ENCODE measurements around the gene ATXN1.
"Not testable (repeated sequence)": the region's sequence is repeated elsewhere in the genome, so short reads cannot be mapped to it uniquely, and the experiment has no call there.

Gene ATXN1

GRCh38 chr6:16418151-16418550, 343.1 kb downstream of the ATXN1 start:
- Mint-ChIP-seq H3K9me3 (no peaks in the 10 kb centered on the region), H3K36me3 (peaks cover 1% of the 10 kb centered on the region)

GRCh38 chr6:16415677-16416076, 345.6 kb downstream of the ATXN1 start:
- Mint-ChIP-seq H3K9me3 (no peaks in the 10 kb centered on the region), H3K36me3 (no peaks in the 10 kb centered on the region), H3K4me3 (no peak overlapping the region), H3K27me3 (no peaks in the 10 kb centered on the region), H3K27ac (no peak overlapping the region), H3K4me1 (peaks cover 41% of the 10 kb centered on the region)

More at GRCh38 chr6:16418151-16418550, 343.1 kb downstream of the ATXN1 start:
- H3K4me1 Mint-ChIP-seq: peaks cover 53% of the 10 kb centered on the region
- H3K27ac Mint-ChIP-seq: no peak overlapping the region
- H3K4me3 Mint-ChIP-seq: no peak overlapping the region
- H3K27me3 Mint-ChIP-seq: no peaks in the 10 kb centered on the region

GRCh38 chr6:16414205-16414604, 347.1 kb downstream of the ATXN1 start:
- Mint-ChIP-seq H3K27ac (peak overlapping the region; percentile 96), H3K36me3 (no peaks in the 10 kb centered on the region), H3K4me1 (peaks cover 37% of the 10 kb centered on the region), H3K9me3 (no peaks in the 10 kb centered on the region), H3K27me3 (no peaks in the 10 kb centered on the region), H3K4me3 (peak overlapping the region; percentile 6)

- H3K27ac Mint-ChIP-seq: peak overlapping the region; percentile 96
- H3K9me3 Mint-ChIP-seq: no peaks in the 10 kb centered on the region
- peaks cover 37% of the 10 kb centered on the region for H3K4me1 Mint-ChIP-seq
- H3K27me3 Mint-ChIP-seq: no peaks in the 10 kb centered on the region
- no peaks in the 10 kb centered on the region for H3K36me3 Mint-ChIP-seq
- peak overlapping the region; percentile 6 for H3K4me3 Mint-ChIP-seq
These were observed 347.9 kb downstream of the ATXN1 start for GRCh38 chr6:16413399-16413798.

- Mint-ChIP-seq H3K36me3 (no peaks in the 10 kb centered on the region), H3K27ac (peak overlapping the region; percentile 96), H3K4me1 (peaks cover 37% of the 10 kb centered on the region), H3K27me3 (no peaks in the 10 kb centered on the region), H3K9me3 (no peaks in the 10 kb centered on the region), H3K4me3 (peak overlapping the region; percentile 0)
These were observed 348.3 kb downstream of the ATXN1 start for GRCh38 chr6:16412982-16413381.

- Mint-ChIP-seq H3K27ac (peak overlapping the region; percentile 1), H3K27me3 (no peaks in the 10 kb centered on the region), H3K36me3 (no peaks in the 10 kb centered on the region), H3K4me1 (peaks cover 37% of the 10 kb centered on the region), H3K9me3 (no peaks in the 10 kb centered on the region), H3K4me3 (no peak overlapping the region)
These were observed 349.1 kb downstream of the ATXN1 start for GRCh38 chr6:16412171-16412570.

GRCh38 chr6:16409531-16410441, 351.5 kb downstream of the ATXN1 start:
- Mint-ChIP-seq H3K9me3 (no peaks in the 10 kb centered on the region), H3K27me3 (no peaks in the 10 kb centered on the region), H3K4me3 (no peak overlapping the region), H3K36me3 (peaks cover 4% of the 10 kb centered on the region), H3K27ac (no peak overlapping the region), H3K4me1 (peaks cover 41% of the 10 kb centered on the region)

GRCh38 chr6:16408766-16409165, 352.5 kb downstream of the ATXN1 start:
- Mint-ChIP-seq H3K4me3 (no peak overlapping the region), H3K4me1 (peaks cover 33% of the 10 kb centered on the region), H3K9me3 (no peaks in the 10 kb centered on the region), H3K27me3 (no peaks in the 10 kb centered on the region), H3K36me3 (peaks cover 5% of the 10 kb centered on the region), H3K27ac (no peak overlapping the region)

GRCh38 chr6:16406966-16407365, 354.3 kb downstream of the ATXN1 start:
- no peaks in the 10 kb centered on the region for H3K27me3 Mint-ChIP-seq
- H3K4me3 Mint-ChIP-seq: no peak overlapping the region
- peaks cover 9% of the 10 kb centered on the region for H3K36me3 Mint-ChIP-seq
- H3K27ac Mint-ChIP-seq: no peak overlapping the region
- no peaks in the 10 kb centered on the region for H3K9me3 Mint-ChIP-seq
- peaks cover 16% of the 10 kb centered on the region for H3K4me1 Mint-ChIP-seq

GRCh38 chr6:16406538-16406937, 354.7 kb downstream of the ATXN1 start:
- H3K27ac Mint-ChIP-seq, H3K36me3 Mint-ChIP-seq, H3K9me3 Mint-ChIP-seq, H3K27me3 Mint-ChIP-seq, H3K4me3 Mint-ChIP-seq: not testable (repeated sequence)
- peaks cover 14% of the 10 kb centered on the region for H3K4me1 Mint-ChIP-seq

GRCh38 chr6:16405375-16405774, 355.9 kb downstream of the ATXN1 start:
- Mint-ChIP-seq H3K9me3 (no peaks in the 10 kb centered on the region), H3K36me3 (peaks cover 9% of the 10 kb centered on the region), H3K4me3 (no peak overlapping the region), H3K4me1 (peaks cover 14% of the 10 kb centered on the region), H3K27me3 (no peaks in the 10 kb centered on the region), H3K27ac (no peak overlapping the region)

GRCh38 chr6:16404456-16404855, 356.8 kb downstream of the ATXN1 start:
- Mint-ChIP-seq H3K4me1 (peaks cover 5% of the 10 kb centered on the region), H3K27me3 (no peaks in the 10 kb centered on the region), H3K9me3 (no peaks in the 10 kb centered on the region), H3K36me3 (peaks cover 13% of the 10 kb centered on the region), H3K27ac (no peak overlapping the region), H3K4me3 (no peak overlapping the region)

GRCh38 chr6:16403831-16404230, 357.4 kb downstream of the ATXN1 start:
- Mint-ChIP-seq H3K4me1 (peaks cover 5% of the 10 kb centered on the region), H3K36me3 (peaks cover 13% of the 10 kb centered on the region), H3K4me3 (no peak overlapping the region), H3K9me3 (no peaks in the 10 kb centered on the region), H3K27me3 (no peaks in the 10 kb centered on the region), H3K27ac (peak overlapping the region; percentile 3)

- H3K27ac Mint-ChIP-seq: no peak overlapping the region
These were observed 358.7 kb downstream of the ATXN1 start for GRCh38 chr6:16402581-16402900.

GRCh38 chr6:16400248-16400760, 361.0 kb downstream of the ATXN1 start:
- no peaks in the 10 kb centered on the region for H3K9me3 Mint-ChIP-seq
- H3K36me3 Mint-ChIP-seq: peaks cover 10% of the 10 kb centered on the region
- H3K27ac Mint-ChIP-seq: no peak overlapping the region
- no peaks in the 10 kb centered on the region for H3K27me3 Mint-ChIP-seq
- H3K4me1 Mint-ChIP-seq: no peaks in the 10 kb centered on the region
- no peak overlapping the region for H3K4me3 Mint-ChIP-seq

More at GRCh38 chr6:16402581-16402900, 358.7 kb downstream of the ATXN1 start:
- H3K9me3 Mint-ChIP-seq: no peaks in the 10 kb centered on the region
- H3K36me3 Mint-ChIP-seq: peaks cover 14% of the 10 kb centered on the region
- no peak overlapping the region for H3K4me3 Mint-ChIP-seq
- peaks cover 5% of the 10 kb centered on the region for H3K4me1 Mint-ChIP-seq
- H3K27me3 Mint-ChIP-seq: no peaks in the 10 kb centered on the region

- no peak overlapping the region for H3K27ac Mint-ChIP-seq
- H3K4me1 Mint-ChIP-seq: no peaks in the 10 kb centered on the region
- H3K36me3 Mint-ChIP-seq: peaks cover 10% of the 10 kb centered on the region
- H3K9me3 Mint-ChIP-seq: no peaks in the 10 kb centered on the region
- H3K4me3 Mint-ChIP-seq: no peak overlapping the region
- H3K27me3 Mint-ChIP-seq: no peaks in the 10 kb centered on the region
These were observed 361.6 kb downstream of the ATXN1 start for GRCh38 chr6:16399695-16400094.

Measured in activated naive CD4-positive, alpha-beta T cell treated with anti-CD3 and anti-CD28 coated beads, Interleukin-2, amount 50 U/mL, for 24 hours (primary cell).